HG02973 (cell line): ENCODE measurements around the gene TNNI3.
"Not testable (repeated sequence)": the region's sequence is repeated elsewhere in the genome, so short reads cannot be mapped to it uniquely, and the experiment has no call there.

Experiments used
- ATAC-seq: cut with Tn5 transposase; IDR thresholded peaks from one replicate; pipeline ENCODE4 v1.9.1; 2021; ENCODE audit warnings: moderate library complexity; ENCODE audit not compliant: unreplicated experiment

TNNI3 gene

GRCh38 chr19:55173186-55173713, 15.7 kb upstream of the TNNI3 start:
- no peak for ATAC-seq

DNA sequence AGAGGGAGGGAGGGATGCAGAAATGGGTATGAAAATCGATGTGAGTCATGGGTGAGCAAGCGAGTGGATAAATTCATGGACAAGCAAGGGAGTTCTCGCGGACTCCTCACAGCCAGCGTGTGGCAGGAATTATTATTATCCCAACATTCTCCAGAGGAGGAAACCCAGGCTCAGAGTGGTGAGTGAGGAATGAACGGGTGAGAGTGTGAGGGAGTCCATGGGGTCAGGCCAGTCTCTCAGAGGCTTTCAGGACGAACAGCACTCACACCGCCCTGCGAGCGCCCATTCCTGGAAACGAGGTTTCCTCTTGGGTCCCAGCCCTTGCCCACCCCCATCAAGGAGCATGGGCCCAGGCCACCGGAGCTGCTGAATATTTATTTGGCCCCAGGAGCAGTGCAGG, 15.2 kb upstream of the TNNI3 start:
- no peak for ATAC-seq

- ATAC-seq = not testable (repeated sequence)
These were observed 14.8 kb upstream of the TNNI3 start for GRCh38 chr19:55172318-55172717.

- no peak for ATAC-seq
These were observed 13.9 kb upstream of the TNNI3 start for GRCh38 chr19:55171440-55171839.

- ATAC-seq = no peak
These were observed 11.6 kb upstream of the TNNI3 start for GRCh38 chr19:55169136-55169535.

DNA sequence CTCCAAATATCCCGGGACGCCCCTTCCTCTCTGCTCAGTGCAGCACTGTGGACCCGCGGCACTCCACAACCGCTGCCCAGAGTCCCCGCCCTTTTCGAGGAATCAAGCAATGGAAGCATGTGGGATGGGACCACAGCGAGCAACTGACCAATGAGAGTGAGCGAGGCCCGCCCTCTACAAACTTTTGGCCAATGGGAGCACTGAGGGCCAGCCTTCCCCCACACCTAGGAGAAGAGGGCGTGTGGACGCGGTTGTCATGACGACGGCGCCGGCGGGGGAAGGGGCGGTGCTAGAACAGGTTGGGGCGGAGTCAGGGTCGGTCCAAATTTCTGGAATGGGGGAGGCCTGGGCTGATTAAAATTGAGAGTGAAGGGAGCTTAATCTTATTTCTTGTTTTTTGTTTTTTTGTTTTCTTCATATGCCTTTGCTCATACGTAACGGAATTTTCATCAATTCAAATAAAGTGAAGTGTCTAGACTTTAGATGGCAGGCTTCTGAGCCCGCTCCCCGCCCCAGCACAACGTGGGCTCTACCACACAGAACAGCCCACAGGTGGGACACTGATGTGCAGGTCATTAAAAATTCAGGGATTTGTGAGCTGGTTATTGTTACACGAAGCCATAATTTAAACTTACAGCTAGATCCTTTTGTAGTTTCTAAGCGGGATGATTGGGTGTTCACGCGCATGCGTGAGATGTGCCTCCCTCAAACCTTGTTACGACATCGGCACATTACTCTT, 9.2 kb upstream of the TNNI3 start, which contains the start of gene DNAAF3:
DNAAF3 (minus strand) TSS at position 84 of the 739 bp plus-strand sequence. CDS start 200 bp downstream, outside the sequence.
- peak; percentile 81 for ATAC-seq

DNA sequence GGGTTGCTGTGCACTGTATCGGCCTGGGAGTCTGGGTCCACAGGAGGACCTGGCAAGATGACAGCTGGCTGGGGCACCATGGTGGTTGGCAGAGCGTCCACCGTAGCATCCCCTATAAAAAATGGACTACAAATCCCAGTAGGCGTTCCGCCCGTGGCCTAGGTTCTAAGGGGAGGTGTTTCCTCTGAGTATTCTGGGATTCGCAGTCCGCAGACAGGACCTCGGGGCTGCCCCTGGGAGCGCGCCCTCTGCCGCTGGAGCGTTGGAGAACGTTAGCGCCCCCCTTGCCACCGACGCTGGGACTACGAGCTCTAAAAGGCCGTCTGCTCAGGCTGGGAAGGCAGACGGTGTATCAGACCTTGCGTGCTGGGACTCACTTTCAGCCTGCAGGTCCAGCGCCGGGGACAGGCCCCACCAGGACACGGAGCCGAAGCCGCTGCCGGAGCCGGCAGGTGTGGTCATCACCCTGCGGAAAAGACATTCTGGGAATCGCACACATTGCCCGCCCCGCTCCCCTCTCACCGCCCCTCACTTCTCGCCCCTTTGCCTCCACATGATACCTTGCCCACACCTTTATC, 8.5 kb upstream of the TNNI3 start:
- ATAC-seq = no peak

GRCh38 chr19:55161571-55162322, 4.2 kb upstream of the TNNI3 start:
- no peak for ATAC-seq

DNA sequence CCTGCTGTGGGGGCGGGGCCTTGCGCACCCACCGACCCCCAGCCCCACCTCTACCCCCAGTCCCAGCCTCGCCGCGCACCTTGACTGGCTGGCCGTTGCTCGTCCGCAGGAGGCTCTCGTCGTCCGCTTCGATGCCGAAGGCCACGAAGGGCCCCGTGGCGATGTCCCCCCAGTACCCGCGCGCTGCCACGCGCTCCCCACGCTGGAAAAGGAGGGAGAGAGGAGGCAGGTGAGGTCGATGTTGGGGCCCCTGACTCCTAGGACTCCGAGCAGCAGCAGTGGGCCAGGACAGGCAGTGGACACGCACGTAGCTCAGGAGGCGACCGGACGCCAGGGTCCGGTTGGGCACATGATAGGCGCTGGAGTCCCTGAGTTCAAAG, 3.4 kb upstream of the TNNI3 start:
- no peak for ATAC-seq

DNA sequence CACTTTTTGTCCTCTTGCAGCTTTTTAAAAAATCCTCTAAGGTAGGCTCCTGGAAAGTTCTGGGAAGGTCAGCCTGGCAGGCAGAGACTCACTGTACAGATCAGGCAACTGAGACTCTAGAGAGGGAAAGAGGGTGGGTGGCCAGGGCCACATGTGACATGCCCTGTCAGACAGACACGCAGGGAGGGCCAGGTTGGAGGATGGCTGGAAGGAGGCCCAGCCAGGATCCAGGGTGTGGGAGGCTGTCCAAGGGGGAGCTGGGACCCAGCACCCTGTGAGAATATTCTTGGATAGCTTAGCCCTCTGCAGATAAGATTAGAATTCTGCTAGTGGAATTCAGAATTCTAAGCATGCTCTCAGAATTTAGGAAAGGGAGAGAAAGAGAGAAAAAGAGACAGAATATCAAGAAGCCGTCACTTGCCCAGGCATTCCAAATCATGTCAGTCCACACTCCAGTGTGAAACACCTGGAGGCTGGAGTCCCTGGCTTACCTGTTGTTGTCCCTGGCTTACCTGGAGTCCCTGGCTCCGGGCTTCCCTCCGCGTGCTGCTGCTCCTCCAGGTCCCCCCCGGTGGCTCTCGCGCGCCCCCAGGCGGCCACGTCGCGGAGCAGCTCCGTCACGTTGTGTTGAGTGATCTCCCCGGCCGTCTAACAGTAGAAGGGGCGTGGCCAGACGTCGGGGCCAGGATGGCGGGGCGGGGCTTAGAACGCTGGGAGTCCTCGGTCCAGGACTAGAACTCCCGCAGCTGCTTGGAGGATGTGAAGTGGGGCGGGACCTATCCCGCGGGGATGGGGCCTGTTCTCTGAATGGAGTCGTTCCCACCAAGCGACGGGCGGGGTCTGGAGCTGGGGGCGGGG, 2.8 kb upstream of the TNNI3 start:
- peak; percentile 73 for ATAC-seq

- ATAC-seq = no peak
These were observed 1.6 kb upstream of the TNNI3 start for GRCh38 chr19:55158848-55159749.

GRCh38 chr19:55158423-55158822, 891 bp upstream of the TNNI3 start:
- ATAC-seq = no peak

DNA sequence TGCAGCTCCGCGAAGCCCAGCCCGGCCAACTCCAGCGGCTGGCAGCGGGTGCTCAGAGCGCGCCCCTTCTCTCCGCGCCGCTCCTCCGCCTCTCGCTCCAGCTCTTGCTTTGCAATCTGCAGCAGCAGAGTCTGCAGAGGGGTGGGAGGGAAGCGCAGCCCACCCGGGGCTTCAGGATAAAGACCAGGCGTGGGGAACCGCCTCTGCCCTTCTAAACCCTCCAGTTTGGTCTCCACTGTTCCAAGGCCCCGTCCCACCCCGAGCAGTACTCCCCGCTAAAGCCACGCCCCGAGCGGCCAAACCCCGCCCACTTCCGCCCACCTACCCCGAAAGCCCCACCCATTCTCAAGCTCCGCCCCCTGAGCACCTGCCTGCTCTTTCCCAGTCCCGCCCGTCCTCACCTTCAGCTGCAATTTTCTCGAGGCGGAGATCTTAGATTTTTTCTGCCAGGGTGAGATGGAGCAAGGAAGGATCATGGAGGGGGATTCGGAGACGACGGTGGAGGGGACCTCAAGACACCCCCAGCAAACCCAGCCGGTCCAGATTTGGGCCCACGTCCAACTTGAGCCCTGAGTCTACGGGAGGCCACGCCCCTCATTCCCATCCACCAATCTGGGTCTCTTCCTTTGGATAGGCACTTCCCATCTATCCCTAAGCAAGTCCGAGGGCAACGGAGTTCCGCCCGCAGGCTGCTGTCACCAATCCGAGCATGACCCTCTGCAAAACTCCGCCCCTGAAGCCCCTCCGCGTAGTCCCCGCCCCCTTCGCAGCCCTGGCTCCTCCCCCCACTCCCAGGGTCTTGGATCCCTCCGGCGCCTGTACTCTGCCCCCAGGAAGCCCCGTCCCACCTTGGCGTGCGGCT, 1.1 kb downstream of the TNNI3 start:
- ATAC-seq = no peak

GRCh38 chr19:55155784-55156183, 1.7 kb downstream of the TNNI3 start:
- not testable (repeated sequence) for ATAC-seq

- ATAC-seq = no peak
These were observed 3.8 kb downstream of the TNNI3 start for GRCh38 chr19:55153652-55154264.

GRCh38 chr19:55152017-55152416, 5.5 kb downstream of the TNNI3 start:
- no peak for ATAC-seq

- ATAC-seq = no peak
These were observed 8.2 kb downstream of the TNNI3 start, which contains the start of gene TNNT1 for GRCh38 chr19:55149078-55150003. Gene TNNT1 (minus strand): TSS chr19:55149206. CDS start chr19:55147157, 2,049 bp downstream.
